HG03196 (cell line): ENCODE results near the gene AMDHD1.
"Not testable (repeated sequence)": the region's sequence is repeated elsewhere in the genome, so short reads cannot be mapped to it uniquely, and the experiment has no call there.

Experiments
- ATAC-seq: cut with Tn5 transposase; IDR thresholded peaks from one replicate; pipeline ENCODE4 v1.9.1; 2021; ENCODE audit not compliant: unreplicated experiment

Gene AMDHD1

GRCh38 chr12:95963096-95963495 is 20.0 kb downstream of the AMDHD1 start:
- no peak for ATAC-seq

- no peak for ATAC-seq
Observed at GRCh38 chr12:95966287-95966870, 23.2 kb downstream of the AMDHD1 start.

GRCh38 chr12:95967301-95967700 is 24.2 kb downstream of the AMDHD1 start:
- ATAC-seq, result no peak

- ATAC-seq, result not testable (repeated sequence)
Observed at GRCh38 chr12:95969116-95969515, 26.0 kb downstream of the AMDHD1 start.

GRCh38 chr12:95970905-95971304 is 27.8 kb downstream of the AMDHD1 start:
- no peak for ATAC-seq

GRCh38 chr12:95972832-95973456 is 29.8 kb downstream of the AMDHD1 start:
- ATAC-seq, result no peak

GRCh38 chr12:95974358-95974757 is 31.2 kb downstream of the AMDHD1 start:
- ATAC-seq, result no peak

- ATAC-seq, result no peak
Observed at GRCh38 chr12:95975491-95975890, 32.4 kb downstream of the AMDHD1 start.

GRCh38 chr12:95976416-95976832 is 33.3 kb downstream of the AMDHD1 start:
- no peak for ATAC-seq

- no peak for ATAC-seq
Observed at GRCh38 chr12:95977764-95978305, 34.7 kb downstream of the AMDHD1 start.

GRCh38 chr12:95978351-95978750 is 35.2 kb downstream of the AMDHD1 start:
- ATAC-seq, result no peak

GRCh38 chr12:95978774-95979173 is 35.6 kb downstream of the AMDHD1 start:
- no peak for ATAC-seq

GRCh38 chr12:95980437-95980836 is 37.3 kb downstream of the AMDHD1 start:
- ATAC-seq, result no peak

- no peak for ATAC-seq
Observed at GRCh38 chr12:95982602-95983001, 39.5 kb downstream of the AMDHD1 start.

GRCh38 chr12:95984682-95985081 is 41.6 kb downstream of the AMDHD1 start:
- ATAC-seq, result no peak

GRCh38 chr12:95986635-95987570 is 43.8 kb downstream of the AMDHD1 start:
- ATAC-seq, result no peak

GRCh38 chr12:95988506-95989275 is 45.6 kb downstream of the AMDHD1 start:
- ATAC-seq, result no peak

GRCh38 chr12:95989504-95990123 is 46.5 kb downstream of the AMDHD1 start:
- no peak for ATAC-seq

- ATAC-seq, result no peak
Observed at GRCh38 chr12:95990136-95990535, 47.0 kb downstream of the AMDHD1 start.

GRCh38 chr12:95993907-95994306 is 50.8 kb downstream of the AMDHD1 start:
- no peak for ATAC-seq
